ENCODE data around the gene BAG3. TPM values are rescaled to one million over a fixed set of nuclear protein-coding genes. Genes with fewer than 3 reads are reported as not detected.

BAG3 gene
- total and polyA plus RNA-seq, 2 of the 8 experiments (the other 6 are each of a cell fraction or from before 2014, with no cell fraction given), result 3.5 to 13.3 TPM

DNA sequence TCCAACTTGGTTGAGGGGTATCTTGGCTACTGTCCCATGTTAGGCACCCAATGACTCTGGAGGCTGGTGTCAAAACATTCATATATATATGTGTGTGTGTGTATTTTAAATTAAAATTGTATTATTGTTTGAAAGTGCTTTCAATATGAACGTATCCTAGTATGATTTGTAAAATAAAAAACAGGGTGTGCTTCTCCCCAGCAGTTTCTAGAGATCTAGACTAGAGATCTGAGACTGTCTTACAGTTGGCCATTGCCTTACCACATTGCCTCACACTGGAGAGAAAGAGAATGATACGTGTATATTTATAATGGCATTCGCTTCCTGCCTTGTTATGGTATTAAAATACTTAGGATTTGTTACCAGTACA, 1.2 kb downstream of the BAG3 start:
- Histone ChIP-seq H3K36me3 (ENCODE audit: control insufficient read depth in 2 of 4, insufficient read depth in 4 of 4, low read length in 3 of 4) (no peaks in the 10 kb centered on the region), H2AFZ (ENCODE audit: low read length) (no peak overlapping the region), H2BK15ac (ENCODE audit: low read length) (no peak overlapping the region), H2BK5ac (ENCODE audit: low read depth, low read length) (no peak overlapping the region), H3K27me3 (replicated peaks in 1 of 4; ENCODE audit: control insufficient read depth in 3 of 4, extremely low read depth in 1 of 4, insufficient read depth in 3 of 4, low read length in 3 of 4) (peaks cover 0 to 2% (median 0%) of the 10 kb centered on the region in 4 experiments; a peak in 2 of 7 replicates), H3K56ac (replicated peaks; ENCODE audit: insufficient read length, low read depth, low read length) (no peak overlapping the region), H2BK12ac (ENCODE audit: low read depth, low read length) (no peak overlapping the region), H4K20me1 (replicated peaks in 1 of 2; ENCODE audit: control insufficient read depth in 1 of 2, insufficient read depth in 2 of 2, low read length in 2 of 2) (peaks cover 0 to 3% of the 10 kb centered on the region in 2 experiments), H3K4me1 (replicated peaks in 1 of 4; ENCODE audit: control insufficient read depth in 3 of 4, insufficient read depth in 4 of 4, low read length in 3 of 4) (peaks cover 0 to 8% (median 2%) of the 10 kb centered on the region in 4 experiments; a peak in 3 of 7 replicates), H2AK5ac (ENCODE audit: low read depth, low read length) (no peak overlapping the region), H3K4me2 (ENCODE audit: insufficient read depth in 1 of 2, low read depth in 2 of 2, low read length in 2 of 2) (peak overlapping the region; percentile 86 to 89), H2BK120ac (replicated peaks; ENCODE audit: low read depth, low read length) (no peak overlapping the region), H3K18ac (ENCODE audit: extremely low read depth, low read length) (no peak overlapping the region), H3K27ac (ENCODE audit: low read depth, low read length) (no peak overlapping the region), H3K79me1 (ENCODE audit: low read depth, low read length) (no peaks in the 10 kb centered on the region; the same call in none of the 2 replicates), H4K8ac (ENCODE audit: extremely low read depth, insufficient read depth, low read length) (peak overlapping the region; percentile 94; the same call in 1 of the 2 replicates), H3K4ac (replicated peaks; ENCODE audit: insufficient read length, low read depth, low read length) (no peak overlapping the region), H3K9me3 (ENCODE audit: insufficient read depth in 2 of 2, low read depth in 1 of 2, low read length in 1 of 2) (no peaks in the 10 kb centered on the region), H4K91ac (replicated peaks; ENCODE audit: insufficient read length, low read length) (no peak overlapping the region), H3K23ac (ENCODE audit: insufficient read length) (no peak overlapping the region), H3K14ac (ENCODE audit: insufficient read length) (no peak overlapping the region), H2BK20ac (ENCODE audit: low read length) (no peak overlapping the region), H4K5ac (ENCODE audit: insufficient read length, low read depth, low read length) (no peak overlapping the region), H3K23me2 (ENCODE audit: low read depth, low read length) (peaks cover 4% of the 10 kb centered on the region; the same call in 1 of the 2 replicates), H3K79me2 (ENCODE audit: control insufficient read depth in 1 of 2, insufficient read depth in 2 of 2, low read length in 2 of 2) (peaks cover 0 to 10% of the 10 kb centered on the region in 2 experiments; a peak in 2 of 4 replicates), H3K4me3 (ENCODE audit: extremely low read depth in 1 of 4, insufficient read depth in 2 of 4, low read depth in 3 of 4, low read length in 4 of 4) (peak overlapping the region; percentile 74 to 93 (median 82)), H3K9ac (replicated peaks in 1 of 4; ENCODE audit: extremely low read depth in 1 of 4, low read depth in 3 of 4, low read length in 3 of 4) (peak overlapping the region in 2 of 4 experiments; percentile 39 to 90; a peak in 2 of 7 replicates)
- DNase-seq (ENCODE audit: low read depth in 1 of 2, low spot score in 2 of 2), result no peak
- ChIA-PET CTCF (ENCODE audit: partially characterized antibody) (interaction anchor here (1.3 to 3.1 kb wide), 2 partner anchors 8 to 9 kb away, joined by 3 to 13 read pairs; no protein-coding TSS in a partner anchor), POLR2A (ENCODE audit: partially characterized antibody) (interaction anchor here (1.7 to 2.7 kb wide), 2 partner anchors 12 to 34 kb away, joined by 5 to 13 read pairs; no protein-coding TSS in a partner anchor)
- WGBS, 2 experiments (ENCODE audit: extremely low coverage in 1 of 2, insufficient coverage in 1 of 2, insufficient read length in 1 of 2, insufficient replicate concordance in 2 of 2, low coverage in 1 of 2, low lambda C conversion rate in 2 of 2, missing lambda C conversion rate in 1 of 2), result 37% methylated on average over 3 of the region's 3 CpGs; no CpG with 5 or more reads in 1 of the 2 experiments
- TF ChIP-seq CHD2 (IDR thresholded peaks at IDR 0.05; ENCODE audit: low read length) (no peak), KDM5A (IDR thresholded peaks at IDR 0.05; ENCODE audit: low read length) (no peak), NANOG (IDR thresholded peaks at IDR 0.05; ENCODE audit: insufficient read depth, low read depth, low read length, poor library complexity, severe bottlenecking) (no peak), POU5F1 (IDR thresholded peaks at IDR 0.05; ENCODE audit: low read depth, low read length) (no peak), BCL11A (IDR thresholded peaks at IDR 0.05; ENCODE audit: low read depth in 2 of 2, low read length in 2 of 2) (no peak)
- TF ChIP-seq, protein P1, sequence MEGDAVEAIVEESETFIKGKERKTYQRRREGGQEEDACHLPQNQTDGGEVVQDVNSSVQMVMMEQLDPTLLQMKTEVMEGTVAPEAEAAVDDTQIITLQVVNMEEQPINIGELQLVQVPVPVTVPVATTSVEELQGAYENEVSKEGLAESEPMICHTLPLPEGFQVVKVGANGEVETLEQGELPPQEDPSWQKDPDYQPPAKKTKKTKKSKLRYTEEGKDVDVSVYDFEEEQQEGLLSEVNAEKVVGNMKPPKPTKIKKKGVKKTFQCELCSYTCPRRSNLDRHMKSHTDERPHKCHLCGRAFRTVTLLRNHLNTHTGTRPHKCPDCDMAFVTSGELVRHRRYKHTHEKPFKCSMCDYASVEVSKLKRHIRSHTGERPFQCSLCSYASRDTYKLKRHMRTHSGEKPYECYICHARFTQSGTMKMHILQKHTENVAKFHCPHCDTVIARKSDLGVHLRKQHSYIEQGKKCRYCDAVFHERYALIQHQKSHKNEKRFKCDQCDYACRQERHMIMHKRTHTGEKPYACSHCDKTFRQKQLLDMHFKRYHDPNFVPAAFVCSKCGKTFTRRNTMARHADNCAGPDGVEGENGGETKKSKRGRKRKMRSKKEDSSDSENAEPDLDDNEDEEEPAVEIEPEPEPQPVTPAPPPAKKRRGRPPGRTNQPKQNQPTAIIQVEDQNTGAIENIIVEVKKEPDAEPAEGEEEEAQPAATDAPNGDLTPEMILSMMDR (IDR thresholded peaks at IDR 0.05; ENCODE audit: control extremely low read depth in 1 of 3, insufficient read depth in 1 of 3, low read depth in 1 of 3, low read length in 3 of 3), result peak in 1 of 3 experiments; percentile 30; a peak in 2 of 4 replicates
- FAIRE-seq, result no peak

All from H1 (cell line).